ENCODE measurements around the gene C10orf90. TPM values are rescaled to one million over a fixed set of nuclear protein-coding genes. Genes with fewer than 3 reads are reported as not detected.
A peak's percentile ranks its signal among the peaks of the same experiment; 100 is the strongest.

The C10orf90 gene
- total and polyA plus RNA-seq, 2 of the 8 experiments (the other 6 are each of a cell fraction or from before 2014, with no cell fraction given), result 0.21 TPM; not detected in 1

GRCh38 chr10:126528315-126528835 is 142.1 kb downstream of the C10orf90 start:
- Histone ChIP-seq H3K27me3 (replicated peaks in 1 of 4; ENCODE audit: control insufficient read depth in 3 of 4, extremely low read depth in 1 of 4, insufficient read depth in 3 of 4, low read length in 3 of 4) (no peaks in the 10 kb centered on the region), H4K8ac (ENCODE audit: extremely low read depth, insufficient read depth, low read length) (no peak overlapping the region), H4K91ac (replicated peaks; ENCODE audit: insufficient read length, low read length) (no peak overlapping the region), H2BK20ac (ENCODE audit: low read length) (no peak overlapping the region), H2AK5ac (ENCODE audit: low read depth, low read length) (no peak overlapping the region), H2AFZ (ENCODE audit: low read length) (no peak overlapping the region; the same call in 1 of the 2 replicates), H3K4me1 (replicated peaks in 1 of 4; ENCODE audit: control insufficient read depth in 3 of 4, insufficient read depth in 4 of 4, low read length in 3 of 4) (no peaks in the 10 kb centered on the region; a peak in 1 of 7 replicates), H3K9ac (replicated peaks in 1 of 4; ENCODE audit: extremely low read depth in 1 of 4, low read depth in 3 of 4, low read length in 3 of 4) (no peak overlapping the region), H3K27ac (ENCODE audit: low read depth, low read length) (no peak overlapping the region), H2BK120ac (replicated peaks; ENCODE audit: low read depth, low read length) (no peak overlapping the region), H2BK5ac (ENCODE audit: low read depth, low read length) (no peak overlapping the region), H3K56ac (replicated peaks; ENCODE audit: insufficient read length, low read depth, low read length) (no peak overlapping the region), H3K79me2 (ENCODE audit: control insufficient read depth in 1 of 2, insufficient read depth in 2 of 2, low read length in 2 of 2) (no peaks in the 10 kb centered on the region), H3K4me2 (ENCODE audit: insufficient read depth in 1 of 2, low read depth in 2 of 2, low read length in 2 of 2) (no peak overlapping the region), H2BK15ac (ENCODE audit: low read length) (no peak overlapping the region), H4K5ac (ENCODE audit: insufficient read length, low read depth, low read length) (no peak overlapping the region), H3K23ac (ENCODE audit: insufficient read length) (no peak overlapping the region), H4K20me1 (replicated peaks in 1 of 2; ENCODE audit: control insufficient read depth in 1 of 2, insufficient read depth in 2 of 2, low read length in 2 of 2) (no peaks in the 10 kb centered on the region), H3K18ac (ENCODE audit: extremely low read depth, low read length) (no peak overlapping the region), H3K14ac (ENCODE audit: insufficient read length) (no peak overlapping the region), H3K4ac (replicated peaks; ENCODE audit: insufficient read length, low read depth, low read length) (no peak overlapping the region), H3K36me3 (ENCODE audit: control insufficient read depth in 2 of 4, insufficient read depth in 4 of 4, low read length in 3 of 4) (no peaks in the 10 kb centered on the region), H3K4me3 (ENCODE audit: extremely low read depth in 1 of 4, insufficient read depth in 2 of 4, low read depth in 3 of 4, low read length in 4 of 4) (no peak overlapping the region), H3K9me3 (ENCODE audit: insufficient read depth in 2 of 2, low read depth in 1 of 2, low read length in 1 of 2) (no peaks in the 10 kb centered on the region), H3K23me2 (ENCODE audit: low read depth, low read length) (no peaks in the 10 kb centered on the region; the same call in 1 of the 2 replicates), H3K79me1 (ENCODE audit: low read depth, low read length) (no peaks in the 10 kb centered on the region), H2BK12ac (ENCODE audit: low read depth, low read length) (0 out of 2 replicates have a peak overlapping the region, but pooled peaks have one; percentile 7)
- FAIRE-seq (peak; percentile 7), DNase-seq (ENCODE audit: low read depth in 1 of 2, low spot score in 2 of 2) (no peak)
- no peak for TF ChIP-seq EP300 (IDR thresholded peaks at IDR 0.05; ENCODE audit: borderline replicate concordance in 1 of 2, low read depth in 2 of 2, low read length in 2 of 2)
- TF ChIP-seq TAF7 (optimal IDR thresholded peaks at IDR 0.05; ENCODE audit: borderline replicate concordance, low read depth, low read length), result no peak
- no peak for TF ChIP-seq RBBP5 (IDR thresholded peaks at IDR 0.05; ENCODE audit: borderline replicate concordance, low read depth, low read length)
- TF ChIP-seq POLR2AphosphoS5 (IDR thresholded peaks at IDR 0.05; ENCODE audit: low read depth, low read length), result no peak
- no peak for TF ChIP-seq BACH1 (IDR thresholded peaks at IDR 0.05; ENCODE audit: low read length)
- no peak for TF ChIP-seq BCL11A (IDR thresholded peaks at IDR 0.05; ENCODE audit: low read depth in 2 of 2, low read length in 2 of 2)
- TF ChIP-seq NRF1 (IDR thresholded peaks at IDR 0.05; ENCODE audit: low read depth, low read length), result no peak
- no peak for TF ChIP-seq ZNF274 (IDR thresholded peaks at IDR 0.05; ENCODE audit: borderline replicate concordance, extremely low read depth, low read length)
- TF ChIP-seq SAP30 (IDR thresholded peaks at IDR 0.05; ENCODE audit: insufficient read depth, insufficient replicate concordance, low read length), result no peak
- TF ChIP-seq CHD1 (IDR thresholded peaks at IDR 0.05; ENCODE audit: low read depth, low read length), result no peak
- TF ChIP-seq USF2 (IDR thresholded peaks at IDR 0.05; ENCODE audit: low read length), result no peak
- no peak for TF ChIP-seq POU5F1 (IDR thresholded peaks at IDR 0.05; ENCODE audit: low read depth, low read length)
- WGBS, 2 experiments (ENCODE audit: extremely low coverage in 1 of 2, insufficient coverage in 1 of 2, insufficient read length in 1 of 2, insufficient replicate concordance in 2 of 2, low coverage in 1 of 2, low lambda C conversion rate in 2 of 2, missing lambda C conversion rate in 1 of 2), result 83% methylated on average over 8 of the region's 8 CpGs; no CpG with 5 or more reads in 1 of the 2 experiments
- CTCF ChIA-PET (ENCODE audit: partially characterized antibody), result no interaction called here
- POLR2A ChIA-PET (ENCODE audit: partially characterized antibody), result no interaction called here

All from H1 (cell line).